ENCODE data around the gene CORIN. TPM values are rescaled to one million over a fixed set of nuclear protein-coding genes. Genes with fewer than 3 reads are reported as not detected.

Gene CORIN
- total and polyA plus RNA-seq, 2 donors (not counting 1 experiment from before 2014, with no cell fraction given) = 0.25 TPM; not detected in 1

DNA sequence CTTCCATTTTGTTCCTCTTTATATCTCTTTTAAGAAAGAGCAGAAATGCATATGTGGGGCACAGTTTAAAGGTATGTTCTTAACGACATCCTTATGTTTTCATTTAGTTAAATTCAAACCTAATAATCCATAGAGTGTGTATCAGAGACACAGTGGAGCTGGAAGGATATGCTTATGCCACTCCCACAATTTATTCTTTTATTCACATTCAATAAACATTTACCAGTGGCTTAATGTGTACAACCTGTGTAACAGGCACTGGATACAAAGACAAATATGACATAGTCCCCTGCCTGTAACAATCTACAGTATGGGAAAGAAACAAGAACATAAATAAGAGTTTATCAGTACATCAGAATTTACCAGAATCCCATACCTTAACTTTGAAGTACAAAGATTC, 22.4 kb upstream of the CORIN start:
- Histone ChIP-seq H4K20me1 (ENCODE audit: control insufficient read depth, insufficient read depth, low read length, poor library complexity, severe bottlenecking) (no peaks in the 10 kb centered on the region), H3K4me3 (ENCODE audit: control extremely low read depth in 1 of 5, extremely low read depth in 1 of 5, insufficient read depth in 1 of 5, low read depth in 2 of 5, low read length in 4 of 5) (no peak overlapping the region), H2AFZ (ENCODE audit: insufficient read depth, low read depth, low read length, poor library complexity, severe bottlenecking) (no peak overlapping the region), H3K36me3 (replicated peaks in 1 of 2; ENCODE audit: control extremely low read depth in 1 of 2, control insufficient read depth in 1 of 2, extremely low read depth in 1 of 2, insufficient read depth in 2 of 2, low read length in 1 of 2) (peaks cover 3 to 6% of the 10 kb centered on the region in 2 experiments), H3K9ac (ENCODE audit: low read length) (no peak overlapping the region), H3K9me3 (ENCODE audit: control extremely low read depth in 1 of 3, control insufficient read depth in 2 of 3, insufficient read depth in 1 of 3, low read length in 2 of 3) (no peaks in the 10 kb centered on the region), H3K4me2 (replicated peaks; ENCODE audit: low read depth, low read length, poor library complexity, severe bottlenecking) (no peak overlapping the region), H3K27ac (ENCODE audit: low read length in 2 of 2) (no peak overlapping the region), H3K79me2 (ENCODE audit: control insufficient read depth, insufficient read depth, low read length) (no peaks in the 10 kb centered on the region), H3K4me1 (ENCODE audit: control insufficient read depth in 2 of 2, insufficient read depth in 2 of 2, low read length in 2 of 2) (no peaks in the 10 kb centered on the region), H3K27me3 (replicated peaks in 1 of 4; ENCODE audit: control extremely low read depth in 1 of 4, control insufficient read depth in 3 of 4, insufficient read depth in 4 of 4, low read length in 3 of 4) (no peaks in the 10 kb centered on the region)
- H3K27ac Mint-ChIP-seq = no peak overlapping the region
- H3K9me3 Mint-ChIP-seq (ENCODE audit: insufficient read depth) = no peaks in the 10 kb centered on the region
- no CpG with 5 or more reads among the region's 1 CpG for WGBS (ENCODE audit: insufficient coverage)
- DNase-seq (no peak), ATAC-seq (ENCODE audit: low read depth) (no peak)
- no peaks in the 10 kb centered on the region for H3K27me3 Mint-ChIP-seq
- no peak overlapping the region for H3K4me3 Mint-ChIP-seq
- H3K4me1 Mint-ChIP-seq = peaks cover 4% of the 10 kb centered on the region
- TF ChIP-seq EZH2 (IDR thresholded peaks at IDR 0.05; ENCODE audit: borderline replicate concordance, insufficient read depth, low read depth, low read length, poor library complexity, severe bottlenecking) = no peak
- TF ChIP-seq, protein P1, sequence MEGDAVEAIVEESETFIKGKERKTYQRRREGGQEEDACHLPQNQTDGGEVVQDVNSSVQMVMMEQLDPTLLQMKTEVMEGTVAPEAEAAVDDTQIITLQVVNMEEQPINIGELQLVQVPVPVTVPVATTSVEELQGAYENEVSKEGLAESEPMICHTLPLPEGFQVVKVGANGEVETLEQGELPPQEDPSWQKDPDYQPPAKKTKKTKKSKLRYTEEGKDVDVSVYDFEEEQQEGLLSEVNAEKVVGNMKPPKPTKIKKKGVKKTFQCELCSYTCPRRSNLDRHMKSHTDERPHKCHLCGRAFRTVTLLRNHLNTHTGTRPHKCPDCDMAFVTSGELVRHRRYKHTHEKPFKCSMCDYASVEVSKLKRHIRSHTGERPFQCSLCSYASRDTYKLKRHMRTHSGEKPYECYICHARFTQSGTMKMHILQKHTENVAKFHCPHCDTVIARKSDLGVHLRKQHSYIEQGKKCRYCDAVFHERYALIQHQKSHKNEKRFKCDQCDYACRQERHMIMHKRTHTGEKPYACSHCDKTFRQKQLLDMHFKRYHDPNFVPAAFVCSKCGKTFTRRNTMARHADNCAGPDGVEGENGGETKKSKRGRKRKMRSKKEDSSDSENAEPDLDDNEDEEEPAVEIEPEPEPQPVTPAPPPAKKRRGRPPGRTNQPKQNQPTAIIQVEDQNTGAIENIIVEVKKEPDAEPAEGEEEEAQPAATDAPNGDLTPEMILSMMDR (IDR thresholded peaks at IDR 0.05) = no peak
- ChIA-PET CTCF (no interaction called here), POLR2A (no interaction called here)
- intact Hi-C loops (cut with micrococcal nuclease) = no loop called here

DNA sequence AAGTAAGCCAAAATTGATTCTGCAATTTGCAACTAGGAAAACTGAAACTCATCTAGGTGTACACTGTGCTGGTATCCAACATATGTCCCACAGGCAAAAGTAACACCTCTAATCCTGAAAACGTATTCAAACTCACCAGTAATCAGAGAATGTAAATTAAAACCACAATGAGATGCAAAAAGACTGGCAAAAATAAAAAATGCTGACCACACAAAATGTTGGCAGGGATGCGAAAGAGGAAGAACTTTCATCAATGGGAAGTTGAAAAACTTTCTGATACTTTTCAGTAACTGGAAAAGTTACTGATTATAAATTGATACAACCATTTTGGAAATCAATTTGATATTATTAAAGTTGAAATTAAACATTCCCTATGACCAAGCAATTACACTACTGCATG, 20.1 kb upstream of the CORIN start:
- Histone ChIP-seq H3K27me3 (replicated peaks in 1 of 4; ENCODE audit: control extremely low read depth in 1 of 4, control insufficient read depth in 3 of 4, insufficient read depth in 4 of 4, low read length in 3 of 4) (no peaks in the 10 kb centered on the region), H3K4me1 (ENCODE audit: control insufficient read depth in 2 of 2, insufficient read depth in 2 of 2, low read length in 2 of 2) (no peaks in the 10 kb centered on the region), H4K20me1 (ENCODE audit: control insufficient read depth, insufficient read depth, low read length, poor library complexity, severe bottlenecking) (no peaks in the 10 kb centered on the region), H3K4me2 (replicated peaks; ENCODE audit: low read depth, low read length, poor library complexity, severe bottlenecking) (no peak overlapping the region), H3K79me2 (ENCODE audit: control insufficient read depth, insufficient read depth, low read length) (no peaks in the 10 kb centered on the region), H3K9me3 (ENCODE audit: control extremely low read depth in 1 of 3, control insufficient read depth in 2 of 3, insufficient read depth in 1 of 3, low read length in 2 of 3) (no peaks in the 10 kb centered on the region), H3K9ac (ENCODE audit: low read length) (no peak overlapping the region), H2AFZ (ENCODE audit: insufficient read depth, low read depth, low read length, poor library complexity, severe bottlenecking) (no peak overlapping the region), H3K36me3 (replicated peaks in 1 of 2; ENCODE audit: control extremely low read depth in 1 of 2, control insufficient read depth in 1 of 2, extremely low read depth in 1 of 2, insufficient read depth in 2 of 2, low read length in 1 of 2) (peaks cover 1 to 6% of the 10 kb centered on the region in 2 experiments), H3K4me3 (ENCODE audit: control extremely low read depth in 1 of 5, extremely low read depth in 1 of 5, insufficient read depth in 1 of 5, low read depth in 2 of 5, low read length in 4 of 5) (no peak overlapping the region), H3K27ac (ENCODE audit: low read length in 2 of 2) (no peak overlapping the region)
- ATAC-seq (ENCODE audit: low read depth) (no peak), DNase-seq (no peak)
- CTCF ChIA-PET = no interaction called here
- no peak overlapping the region for H3K4me3 Mint-ChIP-seq
- WGBS (ENCODE audit: insufficient coverage) = 63% methylated on average over 1 of the region's 2 CpGs
- peaks cover 4% of the 10 kb centered on the region for H3K4me1 Mint-ChIP-seq
- no peak overlapping the region for H3K27ac Mint-ChIP-seq
- H3K9me3 Mint-ChIP-seq (ENCODE audit: insufficient read depth) = no peaks in the 10 kb centered on the region
- no peaks in the 10 kb centered on the region for H3K27me3 Mint-ChIP-seq
- POLR2A ChIA-PET = no interaction called here
- intact Hi-C loops (cut with micrococcal nuclease) = no loop called here
- TF ChIP-seq EZH2 (IDR thresholded peaks at IDR 0.05; ENCODE audit: borderline replicate concordance, insufficient read depth, low read depth, low read length, poor library complexity, severe bottlenecking) = no peak
- TF ChIP-seq, protein P1 (IDR thresholded peaks at IDR 0.05) = no peak

All from B cell (primary cell).